Fibroblast of villous mesenchyme (primary cell): ENCODE results near the gene UCN. TPM values are rescaled to one million over a fixed set of nuclear protein-coding genes. Genes with fewer than 3 reads are reported as not detected.
"Not testable (repeated sequence)": the region's sequence is repeated elsewhere in the genome, so short reads cannot be mapped to it uniquely, and the experiment has no call there.

Experiments used
- DNase-seq: peaks from one replicate; pipeline ENCODE4 v3.0.0-alpha.2; 2010; ENCODE audit warnings: low read depth
- H3K4me3 ChIP-seq: 2 replicates; pipeline ENCODE4 v1.5.1; 2011; ENCODE audit warnings: low read depth, mild to moderate bottlenecking, low read length
- total RNA-seq: library from RNA; depleted of rRNA; stranded (reverse); fragments of >200 nt; gene quantifications from 2 replicates; pipeline ENCODE4 v1.2.3, GENCODE V29; 2012
- TF ChIP-seq, protein P1 (sequence below): IDR thresholded peaks from 2 replicates; pipeline ENCODE4 v1.5.1; 2012; ENCODE audit warnings: low read depth, mild to moderate bottlenecking, low read length; ENCODE audit not compliant: insufficient read depth

UCN gene
- total RNA-seq, 1 donor, result 0.43 TPM

DNA sequence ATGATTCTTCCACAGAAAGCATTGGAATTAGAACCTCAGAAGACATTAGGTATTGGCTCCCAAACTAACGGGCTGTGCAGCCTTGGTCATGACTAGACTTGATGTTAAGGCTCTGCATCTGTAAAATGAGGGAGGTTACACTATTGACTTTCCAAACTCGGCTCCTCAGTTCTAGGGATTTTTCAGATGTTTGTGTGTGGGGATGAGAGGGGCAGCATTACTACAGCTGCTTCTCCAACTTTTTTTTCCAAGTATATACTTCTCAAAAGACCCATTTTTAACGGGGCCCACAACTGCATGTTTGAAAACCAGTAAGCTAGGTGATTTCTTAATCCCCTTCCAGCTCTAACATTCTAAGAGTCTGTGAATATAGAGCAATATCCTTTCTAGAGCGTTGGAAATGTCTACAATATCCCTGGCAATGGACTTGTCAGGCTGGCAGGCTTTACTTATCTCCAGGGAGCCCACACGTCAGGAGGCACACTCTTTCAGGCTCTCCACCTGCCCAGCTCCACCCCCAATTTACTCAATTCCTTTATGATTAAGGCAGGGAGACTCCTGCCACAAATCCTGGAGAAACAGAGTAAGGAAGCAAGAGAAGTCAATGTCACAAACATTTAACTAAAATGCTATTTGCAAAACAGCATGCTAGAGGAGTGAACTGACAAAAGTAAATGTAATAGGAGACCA lies 15.5 kb upstream of the UCN start:
- H3K4me3 ChIP-seq, result peak overlapping the region; percentile 87
- TF ChIP-seq, protein P1, sequence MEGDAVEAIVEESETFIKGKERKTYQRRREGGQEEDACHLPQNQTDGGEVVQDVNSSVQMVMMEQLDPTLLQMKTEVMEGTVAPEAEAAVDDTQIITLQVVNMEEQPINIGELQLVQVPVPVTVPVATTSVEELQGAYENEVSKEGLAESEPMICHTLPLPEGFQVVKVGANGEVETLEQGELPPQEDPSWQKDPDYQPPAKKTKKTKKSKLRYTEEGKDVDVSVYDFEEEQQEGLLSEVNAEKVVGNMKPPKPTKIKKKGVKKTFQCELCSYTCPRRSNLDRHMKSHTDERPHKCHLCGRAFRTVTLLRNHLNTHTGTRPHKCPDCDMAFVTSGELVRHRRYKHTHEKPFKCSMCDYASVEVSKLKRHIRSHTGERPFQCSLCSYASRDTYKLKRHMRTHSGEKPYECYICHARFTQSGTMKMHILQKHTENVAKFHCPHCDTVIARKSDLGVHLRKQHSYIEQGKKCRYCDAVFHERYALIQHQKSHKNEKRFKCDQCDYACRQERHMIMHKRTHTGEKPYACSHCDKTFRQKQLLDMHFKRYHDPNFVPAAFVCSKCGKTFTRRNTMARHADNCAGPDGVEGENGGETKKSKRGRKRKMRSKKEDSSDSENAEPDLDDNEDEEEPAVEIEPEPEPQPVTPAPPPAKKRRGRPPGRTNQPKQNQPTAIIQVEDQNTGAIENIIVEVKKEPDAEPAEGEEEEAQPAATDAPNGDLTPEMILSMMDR, result no peak
- DNase-seq, result no peak

DNA sequence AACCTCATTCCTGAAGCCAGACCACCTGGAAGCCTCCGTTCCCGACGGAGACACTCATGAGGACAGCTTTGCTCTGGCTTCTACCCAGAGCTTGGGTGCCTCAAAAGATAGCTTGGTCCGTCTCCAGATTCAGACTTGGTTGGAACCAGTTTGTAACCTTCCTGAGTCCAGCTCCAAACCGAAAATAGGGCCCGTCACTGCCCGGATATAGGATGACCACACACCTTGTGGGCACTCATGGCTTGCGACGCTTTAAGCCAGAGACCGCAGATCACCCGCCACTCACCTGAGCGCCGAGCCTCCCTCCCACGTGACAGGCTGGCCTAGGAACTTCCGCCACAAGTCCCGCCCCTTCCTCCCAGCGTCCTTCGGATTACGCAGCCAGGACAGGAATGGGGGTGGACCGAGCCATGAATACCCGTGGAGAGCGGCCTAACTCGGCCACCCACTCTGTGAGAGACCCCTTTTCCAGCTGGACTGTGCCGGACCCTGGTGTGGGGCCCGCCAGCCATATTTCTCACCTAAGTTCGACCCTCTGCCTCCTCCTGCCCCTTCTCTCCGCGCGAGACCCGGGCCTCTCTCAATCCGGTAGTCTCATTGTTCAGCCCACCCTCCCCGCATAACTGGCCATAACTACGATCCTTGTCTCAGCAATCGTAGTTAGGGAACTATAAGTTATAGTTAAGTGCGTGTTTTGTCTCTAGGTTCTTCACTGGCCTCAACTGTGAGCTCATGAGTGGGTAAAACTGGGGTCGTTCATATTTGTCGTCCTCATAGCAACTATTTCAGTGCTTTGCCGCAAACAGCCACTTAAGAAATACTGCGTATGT lies 14.7 kb upstream of the UCN start, which contains the start of gene MPV17:
MPV17 (minus strand) TSS at position 332 of the 830 bp plus-strand sequence. CDS start 580 bp downstream, outside the sequence.
- H3K4me3 ChIP-seq, result peak within 1 kb of the TSS; percentile 87
- peak; percentile 93 for DNase-seq
- TF ChIP-seq, protein P1, result no peak

DNA sequence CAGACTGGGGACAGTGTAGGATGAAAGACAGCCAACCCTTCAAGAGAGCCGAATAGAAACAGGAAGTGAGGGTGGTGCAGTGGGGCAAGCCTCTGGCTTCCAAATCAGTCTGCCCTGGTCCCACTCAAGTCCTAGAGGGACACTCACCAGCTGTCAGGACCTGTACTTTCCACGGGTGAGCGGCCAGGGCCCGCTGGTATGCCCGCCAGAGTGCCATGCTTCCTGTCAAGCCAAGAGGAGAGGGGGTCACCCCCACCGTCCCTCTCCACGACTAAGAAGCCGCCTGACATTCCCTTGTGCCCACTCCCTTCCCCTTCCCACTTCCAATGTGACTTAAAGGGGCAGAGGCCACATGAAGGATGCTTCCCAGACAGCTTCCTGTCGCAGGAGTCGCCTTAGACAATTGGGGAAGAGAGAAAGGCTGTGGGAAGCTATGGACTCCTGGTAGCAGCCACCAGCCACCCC lies 14.1 kb upstream of the UCN start:
- TF ChIP-seq, protein P1, result no peak
- peak overlapping the region; percentile 87 for H3K4me3 ChIP-seq
- DNase-seq, result peak; percentile 37

DNA sequence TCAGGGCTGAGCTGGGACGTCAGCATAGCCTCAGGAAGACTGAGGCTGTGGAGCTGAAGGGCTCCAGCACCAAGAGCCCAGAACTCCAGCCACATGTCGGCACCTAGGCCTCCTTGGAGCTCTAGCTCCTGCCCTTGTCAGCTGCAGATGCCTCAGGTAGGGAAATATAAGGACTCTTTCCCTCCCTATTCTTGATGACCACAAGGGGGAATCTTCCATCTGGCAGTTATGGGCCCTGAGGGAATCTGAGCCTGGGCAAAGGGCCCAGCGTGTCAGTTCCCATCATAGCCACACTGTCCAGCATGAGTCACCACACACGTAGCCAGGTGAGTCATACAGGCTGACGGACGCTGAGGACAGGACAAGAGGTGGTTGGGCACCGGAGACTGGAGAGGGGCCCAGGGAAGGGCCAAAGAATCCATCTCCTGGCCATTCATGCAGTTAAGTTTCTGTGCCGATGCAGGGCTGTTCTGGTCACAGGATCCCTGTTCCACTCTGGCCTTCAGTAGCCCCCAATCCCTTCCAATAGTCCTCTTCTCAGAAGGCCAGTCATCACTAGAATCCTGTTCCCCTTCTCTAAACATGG lies 12.8 kb upstream of the UCN start:
- TF ChIP-seq, protein P1, result peak; percentile 63
- H3K4me3 ChIP-seq, result no peak overlapping the region
- DNase-seq, result peak; percentile 97

DNA sequence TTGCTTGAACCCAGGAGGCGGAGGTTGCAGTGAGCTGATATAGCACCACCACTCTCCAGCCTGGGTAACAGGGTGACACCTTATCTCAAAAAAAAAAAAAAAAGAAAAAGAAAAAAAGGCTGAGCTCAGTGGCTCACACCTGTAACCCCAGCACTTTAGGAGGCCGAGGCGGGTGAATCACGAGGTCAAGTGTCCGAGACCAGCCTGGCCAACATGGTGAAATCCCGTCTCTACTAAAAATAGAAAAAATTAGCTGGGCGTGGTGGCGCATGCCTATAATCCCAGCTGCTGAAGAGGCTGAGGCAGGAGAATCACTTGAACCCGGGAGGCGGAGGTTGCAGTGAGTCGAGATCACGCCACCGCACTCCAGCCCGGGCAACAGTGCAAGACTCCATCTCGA lies 11.6 kb upstream of the UCN start:
- DNase-seq, H3K4me3 ChIP-seq: not testable (repeated sequence)

DNA sequence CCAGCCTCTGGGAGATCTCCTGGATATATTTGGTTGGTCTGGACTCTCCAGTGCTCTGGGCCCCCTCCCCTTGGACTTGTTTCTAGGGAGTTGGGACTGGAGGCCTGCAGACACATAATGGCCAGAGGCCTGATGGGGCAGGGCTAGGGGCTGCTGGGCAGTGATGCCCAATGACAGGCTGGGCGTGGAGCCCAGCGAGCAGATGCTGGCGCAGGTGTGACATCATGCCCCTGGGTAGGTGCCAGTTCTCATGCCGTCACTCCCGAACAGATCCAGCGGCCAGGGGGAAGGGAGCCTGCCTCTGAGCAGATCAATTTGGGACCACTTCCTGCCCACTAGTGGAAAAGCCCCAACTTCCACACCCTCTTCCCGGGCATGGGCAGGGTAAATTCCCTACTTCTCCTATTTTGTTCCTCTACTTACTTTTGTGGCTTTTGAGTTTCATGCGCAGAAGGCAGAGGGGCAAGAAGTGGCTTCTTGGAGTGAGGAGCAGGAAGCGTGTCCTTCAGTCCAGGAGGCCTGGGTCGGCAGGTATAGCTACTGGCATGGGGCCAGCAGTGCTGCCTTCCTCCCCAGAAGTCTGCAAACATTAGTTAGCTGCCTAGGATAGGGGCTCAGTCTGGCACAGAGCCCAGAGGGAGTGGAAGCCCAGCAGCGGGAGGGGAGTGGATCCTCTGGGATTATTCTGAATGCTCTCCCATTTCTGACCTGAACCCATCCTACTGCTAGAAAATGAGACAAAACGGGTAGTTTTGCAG lies 8.6 kb upstream of the UCN start:
- DNase-seq, result no peak
- no peak overlapping the region for H3K4me3 ChIP-seq
- TF ChIP-seq, protein P1, result no peak
